HepG2 (cell line): ENCODE measurements around the gene AP2A2. TPM values are rescaled to one million over a fixed set of nuclear protein-coding genes. Genes with fewer than 3 reads are reported as not detected.

Experiments
- ATAC-seq: fragments of 200-7000 bp; cut with Tn5 transposase; 3 replicates; pipeline ENCODE4 v1.9.1; 2020; ENCODE audit warnings: mild to moderate bottlenecking, moderate library complexity
- BruUV-seq: library from RNA; stranded (reverse); fragments of 400-500 nt; replicated peaks from 2 replicates; lab custom pipeline; 2021; lab: Mats Ljungman, UMichigan
- CTCF ChIA-PET: fragments of 300-600 bp; formaldehyde crosslinking; extraction: SDS; loops from one replicate; lab custom pipeline; 2021; ENCODE audit warnings: low total read pairs, inconsistent platforms, low intra/inter-chr PET ratio; lab: Yijun Ruan, JAX
- POLR2A ChIA-PET: fragments of 350-600 bp; sonication (Branson Sonifier 250); formaldehyde crosslinking; loops from one replicate; lab custom pipeline; 2020; ENCODE audit warnings: antibody characterized with exemption, inconsistent platforms; lab: Yijun Ruan, JAX
- DNase-seq: peaks from one replicate; pipeline ENCODE4 v3.0.0-alpha.2; 2015; ENCODE audit warnings: low spot score
- FAIRE-seq: peaks from 3 replicates; lab custom pipeline; 2011; peaks lifted over from hg19 to GRCh38; lab: Jason Lieb, UNC
- H2AFZ ChIP-seq: one replicate; pipeline ENCODE4 v1.6.1; 2011; ENCODE audit warnings: low read length, inconsistent platforms
- H3K27ac ChIP-seq: fragments of 300-600 bp; 3 replicates; pipeline ENCODE4 v1.8.0; 2011; ENCODE audit warnings: mixed run types, mild to moderate bottlenecking, mixed read lengths, low read length, inconsistent platforms; ENCODE audit not compliant: insufficient read depth; ENCODE audit errors: extremely low read length
- H3K27me3 ChIP-seq, 2 experiments: fragments of 200-600 bp in 1 of 2; 2 replicates in 1 of 2; 3 replicates in 1 of 2; pipeline versions ENCODE4 v1.6.0 to v1.8.0; 2011; ENCODE audit warnings: low read length in 2 of 2, mild to moderate bottlenecking in 2 of 2, moderate library complexity in 2 of 2, inconsistent platforms in 1 of 2; ENCODE audit not compliant: insufficient read depth in 2 of 2, control insufficient read depth in 1 of 2
- H3K36me3 ChIP-seq, 2 experiments: fragments of 200-600 bp in 1 of 2; replicated peaks in 1 of 2; 2 replicates in 1 of 2; 3 replicates in 1 of 2; pipeline versions ENCODE4 v1.5.1 to v1.8.0; 2011; ENCODE audit warnings: low read length in 2 of 2, inconsistent platforms in 1 of 2; ENCODE audit not compliant: insufficient read depth in 2 of 2, control insufficient read depth in 1 of 2
- H3K4me1 ChIP-seq: 2 replicates; pipeline ENCODE4 v1.5.1; 2012; ENCODE audit warnings: low read length, inconsistent platforms; ENCODE audit not compliant: insufficient read depth
- H3K4me2 ChIP-seq: 2 replicates; pipeline ENCODE4 v1.6.0; 2011; ENCODE audit warnings: low read depth, low read length, inconsistent platforms
- H3K4me3 ChIP-seq, 3 experiments: fragments of 200-600 bp in 1 of 3; sonication (generic), shearing (Covaris generic) in 1 of 3; replicated peaks in 1 of 3; 2 replicates each; pipeline ENCODE4 v1.5.1; 2011 to 2016; ENCODE audit warnings: low read length in 3 of 3, inconsistent platforms in 2 of 3, low read depth in 2 of 3, mild to moderate bottlenecking in 2 of 3, control low read depth in 1 of 3, mixed read lengths in 1 of 3; ENCODE audit not compliant: insufficient read depth in 1 of 3
- H3K79me2 ChIP-seq: one replicate; pipeline ENCODE4 v1.6.1; 2011; ENCODE audit warnings: low read length, inconsistent platforms; ENCODE audit not compliant: insufficient read depth
- H3K9ac ChIP-seq: 2 replicates; pipeline ENCODE4 v1.6.0; 2011; ENCODE audit warnings: mild to moderate bottlenecking, low read depth, low read length, inconsistent platforms; ENCODE audit not compliant: insufficient read depth
- H3K9me3 ChIP-seq: 2 replicates; pipeline ENCODE4 v1.5.1; 2012; ENCODE audit warnings: mild to moderate bottlenecking, low read length
- H4K20me1 ChIP-seq: 2 replicates; pipeline ENCODE4 v1.6.0; 2011; ENCODE audit warnings: inconsistent platforms, mild to moderate bottlenecking, low read length, moderate library complexity; ENCODE audit not compliant: insufficient read depth
- CSRNP2 ChIP-seq: sonication (generic); formaldehyde crosslinking; conservative IDR thresholded peaks from 2 replicates; pipeline ENCODE4 v1.8.0; 2022; ENCODE audit warnings: low read depth, missing genetic modification reagents
- NFE2 ChIP-seq: sonication (generic); formaldehyde crosslinking; IDR thresholded peaks from 2 replicates; pipeline ENCODE4 v1.4.0; 2020; ENCODE audit warnings: missing genetic modification reagents
- RBM22 ChIP-seq: fragments of 200-400 bp; formaldehyde crosslinking; optimal IDR thresholded peaks from 2 replicates; pipeline ENCODE3; 2017; ENCODE audit warnings: mild to moderate bottlenecking, low read length, moderate library complexity
- SMARCE1 ChIP-seq: fragments of 450-650 bp; IDR thresholded peaks from 2 replicates; pipeline ENCODE4 v1.6.1; 2017; ENCODE audit warnings: borderline replicate concordance
- STAG1 ChIP-seq: sonication (generic); formaldehyde crosslinking; IDR thresholded peaks from 2 replicates; pipeline ENCODE4 v1.4.0; 2020; ENCODE audit warnings: missing genetic modification reagents
- ZFP91 ChIP-seq: sonication (generic); formaldehyde crosslinking; IDR thresholded peaks from 2 replicates; pipeline ENCODE4 v1.9.0; 2022; ENCODE audit warnings: missing genetic modification reagents, mild to moderate bottlenecking, borderline replicate concordance
- ZKSCAN1 ChIP-seq: fragments of 150-350 bp; IDR thresholded peaks from 2 replicates; pipeline ENCODE4 v1.6.1; 2014; ENCODE audit warnings: low read length
- WGBS: methylation state at CpG from one replicate; pipeline ENCODE4 v1.1.6; 2017; ENCODE audit warnings: low lambda C conversion rate; 5-methylcytosine and 5-hydroxymethylcytosine counted together
- in situ Hi-C: cut with HindIII; loops from 2 replicates; pipeline ENCODE4 v1.10.0; 2017; ENCODE audit warnings: low pct_unique_long_range_greater_than_20kb; ENCODE audit not compliant: extremely low pct_ligation_motif_present
- intact Hi-C: fragments of 100-400 bp; cut with micrococcal nuclease; formaldehyde crosslinking; loops from one replicate; pipeline ENCODE4 v1.10.0; 2022; ENCODE audit not compliant: unreplicated experiment
- polyA plus RNA-seq, 8 experiments: library from polyadenylated mRNA; depleted of rRNA in 3 of 8; stranded (reverse) in 7 of 8; unstranded in 1 of 8; fragments of >200 nt; fragmentation: Illumina TruSeq in 4 of 8; extraction: Trizol in 4 of 8; gene quantifications; 2 replicates each; pipeline versions ENCODE4 v1.2.1 to v1.2.3, GENCODE V29; 2011 to 2016; ENCODE audit warnings: low read depth in 4 of 8, missing spikeins in 1 of 8, mixed read lengths in 1 of 8; ENCODE audit not compliant: insufficient read depth in 1 of 8
- total RNA-seq, 5 experiments: library from RNA; depleted of rRNA; stranded (reverse); fragments of >200 nt; fragmentation: Illumina TruSeq; extraction: Trizol; gene quantifications; 2 replicates each; pipeline ENCODE4 v1.2.3, GENCODE V29; 2016; ENCODE audit warnings: low read depth in 1 of 5

AP2A2 gene
- total and polyA plus RNA-seq, 2 of the 13 experiments (the other 11 are each of a cell fraction or from before 2014, with no cell fraction given), result 25.7 to 75.7 TPM

GRCh38 chr11:963852-964251 lies 38.2 kb downstream of the AP2A2 start:
- 100% methylated on average over 7 of the region's 7 CpGs for WGBS
- Histone ChIP-seq H3K27ac (no peak overlapping the region), H3K4me3 (no peak overlapping the region), H3K9me3 (no peaks in the 10 kb centered on the region), H4K20me1 (0 out of 2 replicates have a peak, but pooled peaks cover 3% of the 10 kb centered on the region), H3K4me1 (peaks cover 8% of the 10 kb centered on the region), H2AFZ (no peak overlapping the region), H3K4me2 (no peak overlapping the region), H3K9ac (no peak overlapping the region), H3K27me3 (no peaks in the 10 kb centered on the region), H3K36me3 (peaks cover 21 to 55% of the 10 kb centered on the region in 2 experiments), H3K79me2 (peaks cover 8% of the 10 kb centered on the region)
- ATAC-seq, result no peak
- BruUV-seq, result no TSS peak
- in situ Hi-C loops (no loop called here), intact Hi-C loops (no loop called here)
- FAIRE-seq, result no peak
- POLR2A ChIA-PET, result no interaction called here
- TF ChIP-seq ZKSCAN1 (no peak), ZFP91 (CRISPR knock-in tag) (no peak)
- CTCF ChIA-PET, result no interaction called here
- no peak for DNase-seq

GRCh38 chr11:965206-965775 lies 39.6 kb downstream of the AP2A2 start:
- Histone ChIP-seq H3K4me1 (no peaks in the 10 kb centered on the region), H3K79me2 (peaks cover 8% of the 10 kb centered on the region), H3K27me3 (no peaks in the 10 kb centered on the region), H3K4me2 (no peak overlapping the region), H3K9me3 (no peaks in the 10 kb centered on the region), H3K27ac (no peak overlapping the region), H3K4me3 (no peak overlapping the region), H3K36me3 (peaks cover 18 to 59% of the 10 kb centered on the region in 2 experiments), H4K20me1 (0 out of 2 replicates have a peak, but pooled peaks cover 3% of the 10 kb centered on the region), H2AFZ (no peak overlapping the region), H3K9ac (no peak overlapping the region)
- TF ChIP-seq NFE2 (CRISPR knock-in tag) (no peak), STAG1 (CRISPR knock-in tag) (no peak), SMARCE1 (no peak), RBM22 (peak; percentile 17), CSRNP2 (CRISPR knock-in tag) (no peak)
- ATAC-seq (no peak), FAIRE-seq (no peak), DNase-seq (no peak)
- WGBS, result 87% methylated on average over 9 of the region's 13 CpGs
- ChIA-PET CTCF (no interaction called here), POLR2A (no interaction called here)
- BruUV-seq, result no TSS peak
- in situ Hi-C loops, result no loop called here
- intact Hi-C loops, result no loop called here
